Nucleus accumbens (tissue), 56 donors: ENCODE data around the gene PRKAA1.

Source experiments
- DNase-seq, 56 donors: peaks; one replicate each; lab custom pipeline; 2025; lab: John Stamatoyannopoulos, UW

Gene PRKAA1

GRCh38 chr5:40798012-40798800 lies at the start of gene PRKAA1:
Gene PRKAA1, minus strand, starts transcription at chr5:40798374. Its CDS starts 185 bp downstream, at chr5:40798189.
- DNase-seq = peak in 55 of 56 donors; percentile 29 to 93 (median 83)

- no peak for DNase-seq
Measured at GRCh38 chr5:40847525-40847924, 49.4 kb upstream of the PRKAA1 start.

DNA sequence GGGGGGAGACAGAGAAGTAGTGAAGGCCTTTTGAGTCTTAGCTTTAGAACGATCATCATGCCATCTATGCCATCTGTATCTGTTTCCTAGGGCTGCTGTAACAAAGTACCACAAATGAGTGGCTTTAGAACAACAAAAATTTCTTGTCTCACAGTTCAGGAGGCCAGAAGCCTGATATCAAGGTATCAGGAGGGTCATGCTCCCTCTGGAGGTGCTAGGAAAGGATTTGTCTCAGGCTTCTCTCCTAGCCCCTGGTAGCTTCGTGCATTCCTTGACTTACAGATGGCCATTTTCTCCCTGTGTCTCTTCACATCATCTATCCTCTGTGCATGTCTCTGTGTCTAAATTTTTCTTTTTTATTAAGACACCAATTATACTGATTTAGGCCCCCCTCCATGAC lies 48.2 kb upstream of the PRKAA1 start:
- no peak for DNase-seq

DNA sequence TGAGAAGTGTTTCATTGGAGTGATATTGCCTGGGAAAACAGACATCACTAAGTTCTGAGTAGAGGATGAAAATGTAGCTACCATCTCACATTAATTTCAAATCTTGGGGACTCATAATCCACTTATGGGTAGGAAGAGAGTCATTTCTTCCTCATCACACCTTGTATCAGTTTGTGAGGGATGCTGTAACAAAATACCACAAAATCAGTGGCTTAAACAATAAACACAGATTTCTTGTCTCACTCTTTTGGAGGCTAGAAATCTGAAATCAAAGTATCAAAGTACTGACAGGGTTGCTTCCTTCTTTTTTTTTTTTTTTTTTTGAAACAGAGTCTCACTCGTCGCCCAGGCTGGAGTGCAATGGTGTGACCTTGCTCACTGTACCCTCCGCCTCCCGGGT lies 46.4 kb upstream of the PRKAA1 start:
- DNase-seq = no peak

- no peak for DNase-seq
Measured at GRCh38 chr5:40842351-40842750, 44.2 kb upstream of the PRKAA1 start.

DNA sequence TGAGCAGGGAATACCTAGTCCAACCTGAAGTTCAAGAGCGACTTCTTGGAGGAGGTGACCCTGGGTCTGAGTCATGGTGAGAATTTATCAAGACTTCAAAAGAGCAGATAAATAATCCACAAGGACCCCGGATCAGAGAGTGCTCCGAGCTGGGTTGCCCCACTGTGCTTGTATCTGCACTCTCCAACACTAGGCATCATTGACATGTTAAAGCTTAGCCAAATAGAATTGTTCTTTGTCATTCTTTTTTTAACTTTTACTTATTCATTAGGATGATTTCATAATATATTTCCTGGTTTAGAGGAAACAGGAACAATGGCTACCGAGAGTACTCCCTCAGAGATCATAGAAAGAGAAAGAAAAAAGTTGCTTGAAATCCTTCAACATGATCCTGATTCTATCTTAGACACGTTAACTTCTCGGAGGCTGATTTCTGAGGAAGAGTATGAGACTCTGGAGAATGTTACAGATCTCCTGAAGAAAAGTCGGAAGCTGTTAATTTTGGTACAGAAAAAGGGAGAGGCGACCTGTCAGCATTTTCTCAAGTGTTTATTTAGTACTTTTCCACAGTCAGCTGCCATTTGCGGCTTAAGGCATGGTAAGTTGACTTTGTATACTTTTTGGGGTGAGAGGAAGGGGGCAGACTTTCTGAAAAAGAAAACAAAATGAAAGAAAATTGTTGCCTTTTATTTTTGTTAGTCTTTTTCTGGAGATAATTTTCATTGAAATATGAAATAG lies 43.1 kb upstream of the PRKAA1 start, which contains the start of gene CARD6:
TSS of gene CARD6 (plus strand) at position 300 of the 738 bp plus-strand sequence. CDS start at position 316, 16 bp downstream.
- DNase-seq = no peak

GRCh38 chr5:40838086-40838485 lies 39.9 kb upstream of the PRKAA1 start:
- DNase-seq = no peak

DNA sequence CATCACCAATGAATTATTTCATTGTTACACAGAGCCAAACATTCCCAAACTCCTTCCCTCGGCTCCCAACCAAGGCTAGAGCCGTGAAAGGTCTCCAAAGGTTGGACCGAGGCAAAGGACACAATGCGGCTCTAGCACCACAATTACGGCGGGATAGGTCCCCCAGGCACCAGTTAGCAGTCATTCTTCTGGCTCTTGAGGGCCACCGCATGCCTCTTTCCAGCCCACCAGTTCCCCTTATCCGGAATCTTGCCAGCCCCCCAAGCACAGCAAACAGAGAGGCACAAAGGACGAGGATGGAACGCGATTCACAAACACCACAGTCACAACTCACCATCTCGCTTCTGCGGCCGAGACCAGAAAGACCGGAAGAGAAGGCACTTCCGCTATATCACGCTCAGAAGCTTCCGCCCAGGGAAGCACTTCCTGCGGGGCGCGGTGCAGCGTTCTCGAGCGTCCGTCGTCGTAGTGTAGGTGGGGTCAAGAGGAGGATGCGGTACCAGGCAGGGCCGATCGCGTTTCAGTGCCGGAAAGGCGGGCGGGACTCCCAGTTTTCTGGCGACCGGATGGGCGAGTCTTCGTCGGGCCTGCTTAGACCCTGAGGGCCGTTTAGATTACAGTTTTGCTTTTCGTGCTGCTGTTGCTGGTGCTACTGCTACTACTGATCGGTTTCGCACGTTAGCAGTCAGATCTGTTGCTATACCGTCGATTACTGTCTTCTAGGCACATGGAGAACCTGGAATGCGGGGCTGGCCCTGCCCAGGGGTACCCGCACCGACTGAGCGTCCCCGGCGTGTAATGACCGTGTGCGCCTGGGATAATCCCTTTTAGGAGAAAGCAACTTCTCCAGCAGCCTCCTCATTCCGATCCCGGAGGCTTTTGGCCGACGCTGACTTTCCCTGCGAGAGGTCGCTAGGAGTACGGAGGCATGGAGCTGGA lies 36.9 kb upstream of the PRKAA1 start, which contains the start of gene RPL37:
TSS of gene RPL37 (minus strand) at position 374 of the 939 bp plus-strand sequence. CDS start at position 337, 37 bp downstream.
- peak; percentile 42 to 98 (median 93) for DNase-seq

DNA sequence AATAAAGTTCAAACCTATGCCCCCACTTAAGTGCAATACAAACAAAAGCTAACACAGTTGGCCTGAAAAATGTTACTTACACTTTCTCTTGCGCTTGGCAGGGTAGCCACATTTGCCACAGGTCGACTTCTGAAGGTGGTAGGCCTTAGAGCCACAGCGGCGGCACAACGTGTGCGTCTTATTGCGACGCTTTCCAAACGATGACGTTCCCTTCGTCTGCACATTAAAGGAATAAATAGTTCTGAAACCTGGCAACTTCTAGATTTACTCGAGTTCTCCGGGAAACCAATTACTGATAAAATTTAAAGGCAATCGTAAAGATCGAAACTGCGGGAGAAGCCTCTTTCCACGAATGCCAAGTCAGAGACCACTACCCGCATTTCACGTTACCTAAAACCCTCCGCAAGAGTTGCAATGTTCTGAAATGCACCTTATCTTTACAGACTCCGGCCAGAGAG lies 36.2 kb upstream of the PRKAA1 start:
- DNase-seq = peak in 4 of 56 donors; percentile 2 to 32 (median 18)

- DNase-seq = no peak
Measured at GRCh38 chr5:40833712-40834229, 35.6 kb upstream of the PRKAA1 start.

DNA sequence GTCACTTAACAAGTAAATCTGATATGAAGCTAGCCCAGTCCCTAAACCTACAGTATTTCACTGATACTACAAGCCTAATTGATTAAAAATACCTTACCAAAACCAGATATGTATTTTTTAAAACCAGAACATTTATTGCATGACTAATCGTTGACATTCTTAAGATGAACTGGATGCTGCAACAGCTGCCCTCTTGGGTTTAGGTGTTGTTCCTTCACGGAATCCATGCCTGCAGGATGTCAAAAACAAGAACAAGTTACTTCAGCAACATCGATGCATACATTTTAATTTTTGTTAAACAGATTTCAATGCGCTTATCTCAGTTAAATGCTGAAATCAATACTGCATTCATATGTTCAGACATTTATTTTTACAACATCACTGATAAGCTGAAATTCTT lies 34.2 kb upstream of the PRKAA1 start:
- no peak for DNase-seq

GRCh38 chr5:40831346-40832210 lies 33.4 kb upstream of the PRKAA1 start:
- DNase-seq = peak in 2 of 56 donors; percentile 1 to 22

- DNase-seq = no peak
Measured at GRCh38 chr5:40829748-40830533, 31.8 kb upstream of the PRKAA1 start.

- DNase-seq = no peak
Measured at GRCh38 chr5:40828690-40829661, 30.8 kb upstream of the PRKAA1 start.

GRCh38 chr5:40828021-40828631 lies 30.0 kb upstream of the PRKAA1 start:
- no peak for DNase-seq

DNA sequence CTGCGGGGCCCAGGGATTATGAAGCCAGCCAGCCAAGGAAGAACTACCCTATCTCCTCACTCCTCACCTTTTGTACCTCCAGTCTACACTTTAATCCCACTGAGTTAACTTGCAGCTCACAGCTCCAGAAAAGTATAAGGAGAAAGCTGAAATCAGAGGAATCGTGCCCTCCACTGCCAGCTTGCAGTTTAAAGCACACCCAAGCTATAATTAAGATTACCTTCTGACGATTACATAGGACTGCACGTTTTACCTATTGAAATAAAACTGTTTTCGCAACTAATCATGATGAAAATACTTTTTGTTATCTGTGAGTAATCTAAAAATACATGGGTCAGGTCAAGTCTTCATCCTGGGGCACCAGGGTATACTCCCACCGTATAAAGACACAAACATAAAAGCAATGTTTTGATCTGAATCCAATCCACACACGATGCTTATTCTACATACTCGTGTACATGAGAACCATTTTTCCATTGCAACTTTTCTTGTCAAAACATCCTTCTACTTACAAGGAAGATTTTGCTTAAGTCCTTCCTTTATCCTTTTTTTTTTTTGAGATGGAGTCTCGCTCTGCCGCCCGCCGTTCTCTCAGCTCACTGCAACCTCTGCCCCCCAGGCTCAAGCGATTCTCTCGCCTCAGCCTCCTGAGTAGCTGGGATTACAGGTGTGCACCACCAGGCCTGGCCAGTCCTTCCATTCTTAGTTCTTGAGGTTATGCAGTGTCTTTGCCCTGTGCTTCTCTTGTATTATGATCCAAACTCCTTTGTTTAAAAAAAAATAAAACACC lies 29.2 kb upstream of the PRKAA1 start:
- no peak for DNase-seq
